OCI-LY1 (cell line): ENCODE measurements around the gene AGPAT3.

Experiments used
- CTCF ChIP-seq: fragments of 200-600 bp; sonication (generic), shearing (Covaris generic); IDR thresholded peaks from 2 replicates; pipeline ENCODE4 v1.5.1; 2017; ENCODE audit warnings: mild to moderate bottlenecking, antibody characterized with exemption, low read length, moderate library complexity, mixed read lengths
- EZH2 ChIP-seq: fragments of 200-600 bp; sonication (generic), shearing (Covaris generic); IDR thresholded peaks from 2 replicates; pipeline ENCODE4 v1.8.0; 2017; ENCODE audit warnings: borderline replicate concordance, mixed run types, mild to moderate bottlenecking, antibody characterized with exemption, low read length, moderate library complexity, mixed read lengths

GRCh38 chr21:43943512-43944077 lies 78.6 kb downstream of the AGPAT3 start:
- no peak for TF ChIP-seq CTCF
- no peak for TF ChIP-seq EZH2
